GM12878 (cell line): ENCODE results near the gene TMEM217. TPM values are rescaled to one million over a fixed set of nuclear protein-coding genes. Genes with fewer than 3 reads are reported as not detected.

Experiments
- ATAC-seq: fragments of 200-7000 bp; cut with Tn5 transposase; 3 replicates; pipeline ENCODE4 v1.9.1; 2020; ENCODE audit warnings: mild to moderate bottlenecking, moderate library complexity
- BruUV-seq: library from RNA; stranded (reverse); fragments of 400-500 nt; replicated peaks from 2 replicates; lab custom pipeline; 2021; lab: Mats Ljungman, UMichigan
- CTCF ChIA-PET: fragments of 300-600 bp; sonication (Branson Sonifier 250); formaldehyde crosslinking; extraction: SDS; loops from one replicate; lab custom pipeline; 2021; ENCODE audit warnings: inconsistent platforms; lab: Yijun Ruan, JAX
- POLR2A ChIA-PET: fragments of 350-600 bp; formaldehyde crosslinking; extraction: SDS; loops from one replicate; lab custom pipeline; 2021; ENCODE audit warnings: inconsistent platforms; lab: Charles Lee
- RAD21 ChIA-PET: fragments of 300-600 bp; sonication (Branson Sonifier 250); formaldehyde crosslinking; loops from one replicate; lab custom pipeline; 2023; ENCODE audit warnings: antibody characterized with exemption; ENCODE audit not compliant: unreplicated experiment; lab: Charles Lee
- SMC1A ChIA-PET: fragments of 300-600 bp; sonication (Branson Sonifier 250); formaldehyde crosslinking; loops from one replicate; lab custom pipeline; 2023; ENCODE audit not compliant: unreplicated experiment, uncharacterized antibody; lab: Charles Lee
- DNase-seq: peaks from one replicate; pipeline ENCODE4 v3.0.0-alpha.2; 2011; ENCODE audit warnings: low read depth, low spot score
- FAIRE-seq: peaks from 3 replicates; lab custom pipeline; 2011; peaks lifted over from hg19 to GRCh38; lab: Jason Lieb, UNC
- H2AFZ ChIP-seq: 2 replicates; pipeline ENCODE4 v1.6.0; 2011; ENCODE audit warnings: low read depth, low read length, control low read depth; ENCODE audit not compliant: control insufficient read depth
- H3K27ac ChIP-seq: 2 replicates; pipeline ENCODE4 v1.5.1; 2011; ENCODE audit warnings: control low read depth; ENCODE audit not compliant: control insufficient read depth, insufficient read depth
- H3K27me3 ChIP-seq, 2 experiments: replicated peaks in 1 of 2; 2 replicates each; pipeline versions ENCODE4 v1.6.0 to v1.6.1; 2011; ENCODE audit warnings: low read length in 1 of 2; ENCODE audit not compliant: control insufficient read depth in 2 of 2, insufficient read depth in 2 of 2
- H3K36me3 ChIP-seq, 2 experiments: 2 replicates each; pipeline ENCODE4 v1.5.1; 2011; ENCODE audit warnings: low read length in 1 of 2; ENCODE audit not compliant: control insufficient read depth in 2 of 2, insufficient read depth in 2 of 2
- H3K4me1 ChIP-seq: 2 replicates; pipeline ENCODE4 v1.6.1; 2011; ENCODE audit warnings: mild to moderate bottlenecking, low read length, moderate library complexity, mixed read lengths; ENCODE audit not compliant: control insufficient read depth, insufficient read depth
- H3K4me2 ChIP-seq: 2 replicates; pipeline ENCODE4 v1.6.0; 2011; ENCODE audit warnings: control low read depth; ENCODE audit not compliant: control insufficient read depth, insufficient read depth
- H3K4me3 ChIP-seq: fragments of 200-600 bp; sonication (generic); 2 replicates; pipeline ENCODE4 v1.5.1; 2016
- H3K79me2 ChIP-seq: 2 replicates; pipeline ENCODE4 v1.6.0; 2011; ENCODE audit warnings: low read length; ENCODE audit not compliant: control insufficient read depth, insufficient read depth
- H3K9ac ChIP-seq: 2 replicates; pipeline ENCODE4 v1.8.0; 2011; ENCODE audit warnings: low read length, control low read depth, mixed read lengths; ENCODE audit not compliant: control insufficient read depth, insufficient read depth
- H3K9me3 ChIP-seq: replicated peaks from 3 replicates; pipeline ENCODE4 v1.5.1; 2011; ENCODE audit warnings: mild to moderate bottlenecking, low read length; ENCODE audit not compliant: control insufficient read depth, insufficient read depth
- H4K20me1 ChIP-seq: 2 replicates; pipeline ENCODE4 v1.6.0; 2011; ENCODE audit not compliant: control insufficient read depth, insufficient read depth
- CBX3 ChIP-seq: fragments of 200-600 bp; sonication (generic); IDR thresholded peaks from 2 replicates; pipeline ENCODE4 v1.6.1; 2016; ENCODE audit warnings: low read depth, borderline replicate concordance
- ETV6 ChIP-seq, 2 experiments: fragments of 450-650 bp in 1 of 2; IDR thresholded peaks in 1 of 2; conservative IDR thresholded peaks in 1 of 2; 2 replicates each; pipeline ENCODE4 v1.6.1; 2014; ENCODE audit warnings: antibody characterized with exemption in 1 of 2, borderline replicate concordance in 1 of 2, low read depth in 1 of 2, mild to moderate bottlenecking in 1 of 2, moderate library complexity in 1 of 2
- GATAD2B ChIP-seq: fragments of 450-650 bp; conservative IDR thresholded peaks from 2 replicates; pipeline ENCODE4 v1.6.1; 2017; ENCODE audit warnings: low read depth, mild to moderate bottlenecking, moderate library complexity
- KDM1A ChIP-seq: fragments of 200-600 bp; sonication (generic); IDR thresholded peaks from 2 replicates; pipeline ENCODE4 v1.6.1; 2016; ENCODE audit warnings: borderline replicate concordance
- NBN ChIP-seq: fragments of 450-650 bp; IDR thresholded peaks from 2 replicates; pipeline ENCODE4 v1.6.1; 2016
- NFIC ChIP-seq: IDR thresholded peaks from 2 replicates; pipeline ENCODE4 v1.6.1; 2012; ENCODE audit warnings: low read depth, mild to moderate bottlenecking, inconsistent platforms, low read length, moderate library complexity
- PKNOX1 ChIP-seq: fragments of 450-650 bp; IDR thresholded peaks from 2 replicates; pipeline ENCODE4 v1.6.1; 2016; ENCODE audit warnings: mild to moderate bottlenecking
- SMAD5 ChIP-seq: IDR thresholded peaks from 2 replicates; pipeline ENCODE4 v1.6.1; 2016; ENCODE audit warnings: antibody characterized with exemption, low read depth
- SREBF2 ChIP-seq: IDR thresholded peaks from 2 replicates; pipeline ENCODE4 v1.6.1; 2012; ENCODE audit warnings: mild to moderate bottlenecking, low read length
- ZNF207 ChIP-seq: fragments of 450-650 bp; IDR thresholded peaks from 2 replicates; pipeline ENCODE4 v1.6.1; 2014; ENCODE audit warnings: antibody characterized with exemption, mild to moderate bottlenecking, borderline replicate concordance
- WGBS: methylation state at CpG from one replicate; pipeline ENCODE4 v1.1.6; 2016; ENCODE audit warnings: low lambda C conversion rate; ENCODE audit not compliant: insufficient replicate concordance, insufficient coverage; ENCODE audit errors: missing lambda C conversion rate; 5-methylcytosine and 5-hydroxymethylcytosine counted together
- in situ Hi-C: fragments of 300-500 bp; cut with MboI; formaldehyde crosslinking; loops from 9 replicates; pipeline ENCODE4 v1.14.3; 2018; ENCODE audit warnings: mixed read lengths
- intact Hi-C: fragments of 100-400 bp; cut with micrococcal nuclease; formaldehyde crosslinking; loops from one replicate; pipeline ENCODE4 v1.14.2; 2022; ENCODE audit not compliant: unreplicated experiment
- polyA plus RNA-seq, 11 experiments: library from polyadenylated mRNA; depleted of rRNA in 4 of 11; unstranded in 6 of 11; stranded (reverse) in 5 of 11; fragments of >200 nt; fragmentation: Nextera tagmentation in 4 of 11; fragmentation: Illumina TruSeq in 1 of 11; extraction: Ambion mirVana in 4 of 11; extraction: Trizol in 1 of 11; gene quantifications; 1 replicate in 1 of 11; 2 replicates in 10 of 11; pipeline versions ENCODE4 v1.2.1 to v1.2.3, GENCODE V29; 2011 to 2016; ENCODE audit warnings: inconsistent platforms in 2 of 11, missing spikeins in 2 of 11, low read depth in 1 of 11
- total RNA-seq, 4 experiments: library from RNA; depleted of rRNA in 3 of 4; stranded (reverse); fragments of >200 nt in 3 of 4; fragmentation: Illumina TruSeq in 1 of 4; extraction: Trizol in 1 of 4; gene quantifications; 2 replicates each; pipeline versions ENCODE4 v1.2.1 to v1.2.3, GENCODE V29; 2013 to 2021
- TF ChIP-seq, protein P1 (sequence below): IDR thresholded peaks from 2 replicates; pipeline ENCODE4 v1.6.1; 2011; ENCODE audit warnings: borderline replicate concordance, low read depth, mild to moderate bottlenecking, moderate library complexity, low read length; ENCODE audit not compliant: insufficient read depth, poor library complexity, severe bottlenecking

Gene TMEM217
- total and polyA plus RNA-seq, 10 of the 15 experiments (the other 5 are each of a cell fraction or from before 2014, with no cell fraction given), result 1.3 to 4.5 (median 2.3) TPM

DNA sequence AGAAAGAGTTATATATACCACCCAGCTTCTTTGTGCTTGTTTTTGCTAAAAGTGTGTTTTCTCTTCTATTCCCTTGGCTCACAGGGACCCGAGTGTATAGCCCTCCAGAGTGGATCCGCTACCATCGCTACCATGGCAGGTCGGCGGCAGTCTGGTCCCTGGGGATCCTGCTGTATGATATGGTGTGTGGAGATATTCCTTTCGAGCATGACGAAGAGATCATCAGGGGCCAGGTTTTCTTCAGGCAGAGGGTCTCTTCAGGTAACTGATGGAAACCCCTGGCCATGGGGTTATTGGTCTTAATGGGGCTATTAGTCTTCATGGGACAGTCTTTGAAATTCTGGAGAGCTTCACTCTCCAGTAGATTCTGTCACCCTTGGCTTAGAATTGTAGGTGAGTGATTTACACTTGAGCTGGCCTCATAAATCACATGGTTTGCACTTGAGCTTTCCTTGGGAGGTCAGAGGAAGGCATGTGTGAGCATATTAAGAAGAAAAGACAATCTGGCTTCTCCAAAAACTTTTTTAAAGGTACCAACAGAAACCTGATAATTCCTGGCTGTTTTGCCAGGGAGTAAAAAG, 84.9 kb downstream of the TMEM217 start:
- ChIA-PET CTCF (interaction anchor here (0.6 to 6.0 kb wide), 36 partner anchors 8 to 834 kb away, joined by 3 to 260 read pairs (median 6); partner anchors contain the start of gene C6orf89), POLR2A (interaction anchor here (0.6 to 4.1 kb wide), 3 partner anchors 86 to 123 kb away, joined by 3 to 43 read pairs (median 3); no protein-coding TSS in a partner anchor), SMC1A (interaction anchor here (0.8 to 12.2 kb wide), 19 partner anchors 8 to 407 kb away, joined by 3 to 266 read pairs (median 11); partner anchors contain the start of gene C6orf89), RAD21 (interaction anchor here (0.8 to 8.3 kb wide), 15 partner anchors 10 to 166 kb away, joined by 3 to 255 read pairs (median 28); no protein-coding TSS in a partner anchor)
- no peak for DNase-seq
- no peak for FAIRE-seq
- in situ Hi-C loops, result loop anchor here (5.0 to 10.0 kb wide), 3 partner anchors 121 to 408 kb away; no protein-coding TSS in a partner anchor
- 66% methylated on average over 7 of the region's 7 CpGs for WGBS
- Histone ChIP-seq H3K9me3 (no peaks in the 10 kb centered on the region), H3K79me2 (peaks cover 12% of the 10 kb centered on the region), H3K27me3 (no peaks in the 10 kb centered on the region), H3K36me3 (peaks cover 7 to 8% of the 10 kb centered on the region in 2 experiments), H3K9ac (no peak overlapping the region), H4K20me1 (no peaks in the 10 kb centered on the region; the same call in 1 of the 2 replicates), H2AFZ (no peak overlapping the region), H3K4me3 (no peak overlapping the region), H3K27ac (no peak overlapping the region), H3K4me1 (peaks cover 31% of the 10 kb centered on the region), H3K4me2 (peak overlapping the region; percentile 2; the same call in 1 of the 2 replicates)
- intact Hi-C loops, result loop anchor here (1.0 to 10.0 kb wide), 7 partner anchors 35 to 408 kb away; partner anchors contain the start of gene C6orf89
- TF ChIP-seq PKNOX1 (no peak), KDM1A (no peak), SREBF2 (no peak), ETV6 (conservative IDR thresholded peaks at IDR 0.05 in 1 of 2, IDR thresholded peaks at IDR 0.05 in 1 of 2; ENCODE audit: borderline replicate concordance in 1 of 2, low read depth in 1 of 2) (no peak), NBN (no peak), CBX3 (no peak), ZNF207 (no peak), SMAD5 (no peak), GATAD2B (no peak), NFIC (no peak)
- TF ChIP-seq, protein P1, sequence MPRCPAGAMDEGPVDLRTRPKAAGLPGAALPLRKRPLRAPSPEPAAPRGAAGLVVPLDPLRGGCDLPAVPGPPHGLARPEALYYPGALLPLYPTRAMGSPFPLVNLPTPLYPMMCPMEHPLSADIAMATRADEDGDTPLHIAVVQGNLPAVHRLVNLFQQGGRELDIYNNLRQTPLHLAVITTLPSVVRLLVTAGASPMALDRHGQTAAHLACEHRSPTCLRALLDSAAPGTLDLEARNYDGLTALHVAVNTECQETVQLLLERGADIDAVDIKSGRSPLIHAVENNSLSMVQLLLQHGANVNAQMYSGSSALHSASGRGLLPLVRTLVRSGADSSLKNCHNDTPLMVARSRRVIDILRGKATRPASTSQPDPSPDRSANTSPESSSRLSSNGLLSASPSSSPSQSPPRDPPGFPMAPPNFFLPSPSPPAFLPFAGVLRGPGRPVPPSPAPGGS, result no peak
- ATAC-seq, result no peak
- no TSS peak for BruUV-seq
